MCF 10A (cell line): ENCODE measurements around the gene H2BK1. TPM values are rescaled to one million over a fixed set of nuclear protein-coding genes. Genes with fewer than 3 reads are reported as not detected.

Source experiments
- BruUV-seq: library from RNA; stranded (reverse); fragments of 400-500 nt; replicated peaks from 2 replicates; lab custom pipeline; 2021; lab: Mats Ljungman, UMichigan
- CTCF ChIA-PET: fragments of 300-600 bp; sonication (Branson Sonifier 250); formaldehyde crosslinking; extraction: SDS; loops from one replicate; lab custom pipeline; 2021; ENCODE audit warnings: antibody characterized with exemption, inconsistent platforms; lab: Yijun Ruan, JAX
- POLR2A ChIA-PET: fragments of 300-600, 350-650 bp; sonication (Branson Sonifier 250); formaldehyde crosslinking; extraction: SDS; loops from one replicate; lab custom pipeline; 2020; ENCODE audit warnings: antibody characterized with exemption, inconsistent platforms; lab: Yijun Ruan, JAX
- DNase-seq: peaks from one replicate; pipeline ENCODE4 v3.0.0-alpha.2; 2018; ENCODE audit not compliant: unreplicated experiment
- H3K27ac Mint-ChIP-seq: one replicate; pipeline ENCODE4 v1.8.0; 2022; ENCODE audit warnings: mild to moderate bottlenecking, low read depth, mixed read lengths; ENCODE audit not compliant: unreplicated experiment
- H3K27me3 Mint-ChIP-seq: one replicate; pipeline ENCODE4 v1.8.0; 2022; ENCODE audit warnings: mixed read lengths; ENCODE audit not compliant: insufficient read depth, unreplicated experiment
- H3K36me3 Mint-ChIP-seq: one replicate; pipeline ENCODE4 v1.8.0; 2022; ENCODE audit warnings: mild to moderate bottlenecking, moderate library complexity, mixed read lengths; ENCODE audit not compliant: insufficient read depth, unreplicated experiment
- H3K4me1 Mint-ChIP-seq: one replicate; pipeline ENCODE4 v1.8.0; 2022; ENCODE audit warnings: mixed read lengths; ENCODE audit not compliant: insufficient read depth, unreplicated experiment
- H3K4me3 Mint-ChIP-seq: one replicate; pipeline ENCODE4 v1.8.0; 2022; ENCODE audit warnings: mild to moderate bottlenecking, moderate library complexity, mixed read lengths; ENCODE audit not compliant: unreplicated experiment
- H3K9me3 Mint-ChIP-seq: one replicate; pipeline ENCODE4 v1.8.0; 2022; ENCODE audit warnings: mixed read lengths; ENCODE audit not compliant: unreplicated experiment
- intact Hi-C: fragments of 100-400 bp; cut with micrococcal nuclease; formaldehyde crosslinking; loops from 2 replicates; pipeline ENCODE4 v1.14.1; 2022
- total RNA-seq: library from RNA; stranded (reverse); gene quantifications from 2 replicates; pipeline ENCODE4 v1.2.3, GENCODE V29; 2022
- TF ChIP-seq, protein P1 (sequence below): fragments of 200-600 bp; IDR thresholded peaks from one replicate; pipeline ENCODE4 v1.8.0; 2022; ENCODE audit warnings: antibody characterized with exemption, mild to moderate bottlenecking; ENCODE audit not compliant: unreplicated experiment

H2BK1 gene
- total RNA-seq, 1 experiment from 2014 or later: not detected

DNA sequence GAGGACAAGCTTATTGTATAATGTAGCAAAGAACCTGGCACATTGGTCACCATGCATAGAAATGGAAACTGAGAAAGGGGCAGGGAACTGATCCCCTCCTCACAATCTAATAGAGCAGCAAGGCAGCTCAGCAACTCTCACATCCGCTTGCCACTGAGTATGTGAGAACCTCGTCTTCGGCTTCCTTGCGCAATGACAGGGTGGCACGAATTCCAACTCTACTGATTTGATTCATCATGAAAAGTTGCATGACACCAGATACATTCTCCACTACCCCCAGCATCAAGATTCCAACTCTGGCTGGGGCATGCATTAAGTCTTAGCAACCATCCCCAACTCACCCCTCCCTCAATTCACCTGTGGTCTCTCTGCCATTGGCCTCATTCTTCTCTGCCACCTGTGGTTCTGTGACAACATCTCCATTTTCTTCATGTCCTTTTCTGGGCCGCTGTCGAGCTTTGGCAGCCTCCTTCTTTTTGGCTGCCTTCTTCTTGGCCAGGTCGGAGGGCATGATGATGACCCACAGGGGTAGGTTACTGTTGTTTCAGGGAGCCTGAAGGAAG, 15.7 kb upstream of the H2BK1 start:
- ChIA-PET CTCF (interaction anchor here (0.6 to 1.3 kb wide), 4 partner anchors 18 to 134 kb away, joined by 3 to 4 read pairs (median 4); no protein-coding TSS in a partner anchor), POLR2A (interaction anchor here (0.7 to 2.5 kb wide), 10 partner anchors 11 to 142 kb away, joined by 3 to 19 read pairs (median 4); partner anchors contain the start of gene NUB1)
- peak; percentile 61 for DNase-seq
- Mint-ChIP-seq H3K9me3 (no peaks in the 10 kb centered on the region), H3K27me3 (no peaks in the 10 kb centered on the region), H3K36me3 (peaks cover 46% of the 10 kb centered on the region), H3K27ac (peak overlapping the region; percentile 99), H3K4me1 (peaks cover 16% of the 10 kb centered on the region), H3K4me3 (peak overlapping the region; percentile 99)
- TF ChIP-seq, protein P1, sequence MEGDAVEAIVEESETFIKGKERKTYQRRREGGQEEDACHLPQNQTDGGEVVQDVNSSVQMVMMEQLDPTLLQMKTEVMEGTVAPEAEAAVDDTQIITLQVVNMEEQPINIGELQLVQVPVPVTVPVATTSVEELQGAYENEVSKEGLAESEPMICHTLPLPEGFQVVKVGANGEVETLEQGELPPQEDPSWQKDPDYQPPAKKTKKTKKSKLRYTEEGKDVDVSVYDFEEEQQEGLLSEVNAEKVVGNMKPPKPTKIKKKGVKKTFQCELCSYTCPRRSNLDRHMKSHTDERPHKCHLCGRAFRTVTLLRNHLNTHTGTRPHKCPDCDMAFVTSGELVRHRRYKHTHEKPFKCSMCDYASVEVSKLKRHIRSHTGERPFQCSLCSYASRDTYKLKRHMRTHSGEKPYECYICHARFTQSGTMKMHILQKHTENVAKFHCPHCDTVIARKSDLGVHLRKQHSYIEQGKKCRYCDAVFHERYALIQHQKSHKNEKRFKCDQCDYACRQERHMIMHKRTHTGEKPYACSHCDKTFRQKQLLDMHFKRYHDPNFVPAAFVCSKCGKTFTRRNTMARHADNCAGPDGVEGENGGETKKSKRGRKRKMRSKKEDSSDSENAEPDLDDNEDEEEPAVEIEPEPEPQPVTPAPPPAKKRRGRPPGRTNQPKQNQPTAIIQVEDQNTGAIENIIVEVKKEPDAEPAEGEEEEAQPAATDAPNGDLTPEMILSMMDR: no peak
- intact Hi-C loops: no loop called here
- no TSS peak for BruUV-seq

DNA sequence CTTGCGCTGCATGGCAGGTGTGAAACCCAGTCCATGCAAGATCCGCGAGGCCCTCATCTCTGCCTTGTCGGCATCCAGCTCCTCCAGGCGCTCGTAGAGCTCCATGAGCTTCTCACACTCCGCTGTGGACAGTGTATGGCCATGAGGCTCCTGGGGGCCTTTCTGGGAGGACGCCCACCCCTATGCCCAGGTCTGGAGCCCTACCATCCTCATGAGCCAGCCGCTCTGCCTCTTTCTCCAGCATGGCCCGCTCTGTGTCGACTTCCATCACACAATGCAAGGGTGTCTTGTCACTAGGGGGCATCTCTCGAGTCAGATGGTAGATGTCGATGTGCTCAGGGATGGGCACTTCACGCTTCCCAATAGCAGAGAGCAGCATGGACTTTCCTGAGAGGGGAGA, 13.4 kb upstream of the H2BK1 start:
- Mint-ChIP-seq H3K4me3 (no peak overlapping the region), H3K27ac (no peak overlapping the region), H3K9me3 (no peaks in the 10 kb centered on the region), H3K4me1 (peaks cover 16% of the 10 kb centered on the region), H3K36me3 (peaks cover 63% of the 10 kb centered on the region), H3K27me3 (no peaks in the 10 kb centered on the region)
- no peak for DNase-seq
- TF ChIP-seq, protein P1: no peak
- intact Hi-C loops: no loop called here
- ChIA-PET POLR2A (no interaction called here), CTCF (no interaction called here)
- no TSS peak for BruUV-seq

DNA sequence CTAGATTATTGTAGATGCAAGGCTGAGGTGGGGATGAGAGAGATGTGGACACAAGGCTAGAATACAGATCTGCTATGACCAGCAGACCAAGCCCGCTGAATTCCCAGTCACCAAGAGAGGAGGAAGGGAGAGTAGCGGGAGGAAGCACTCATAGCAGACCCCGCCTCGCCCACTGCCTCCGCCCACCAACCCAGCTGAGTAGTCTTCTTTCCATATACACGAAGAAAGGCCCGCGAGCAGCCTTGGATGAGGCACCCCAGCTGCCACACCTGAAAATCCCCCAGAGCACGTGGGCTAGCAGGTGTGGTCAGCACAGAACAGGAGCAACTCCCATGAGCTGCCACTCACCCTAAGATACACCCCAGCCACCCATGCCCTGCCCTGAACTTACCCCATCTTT, 7.9 kb upstream of the H2BK1 start:
- Mint-ChIP-seq H3K27ac (no peak overlapping the region), H3K9me3 (no peaks in the 10 kb centered on the region), H3K4me3 (no peak overlapping the region), H3K4me1 (no peaks in the 10 kb centered on the region), H3K36me3 (peaks cover 93% of the 10 kb centered on the region), H3K27me3 (no peaks in the 10 kb centered on the region)
- no TSS peak for BruUV-seq
- TF ChIP-seq, protein P1: no peak
- no peak for DNase-seq
- intact Hi-C loops: no loop called here
- ChIA-PET CTCF (interaction anchor here (1.0 kb wide), 1 partner anchor 39 kb away, joined by 3 read pairs; no protein-coding TSS in a partner anchor), POLR2A (no interaction called here)

DNA sequence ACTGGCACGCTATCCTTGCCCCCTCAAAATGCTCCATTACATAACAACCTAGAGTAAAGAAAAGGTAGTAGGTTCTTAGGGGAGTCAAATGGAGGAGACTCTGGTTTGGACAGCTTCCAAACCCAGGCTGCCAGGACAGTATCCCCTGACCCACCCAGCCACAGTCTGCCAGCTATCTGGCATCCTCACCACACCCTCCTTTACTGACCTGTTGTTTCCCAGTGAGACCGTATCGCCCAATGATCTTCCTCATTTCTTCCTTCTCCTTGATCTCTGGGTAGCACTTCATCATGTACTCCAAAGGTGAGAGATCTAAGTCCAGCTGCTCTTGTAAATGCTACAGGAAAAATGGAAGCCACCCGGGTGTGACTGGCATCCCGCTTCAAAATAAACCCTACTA, 5.1 kb upstream of the H2BK1 start:
- CTCF ChIA-PET: no interaction called here

More for the DNA sequence above, 5.1 kb upstream of the H2BK1 start:
- no peaks in the 10 kb centered on the region for H3K27me3 Mint-ChIP-seq
- BruUV-seq: no TSS peak
- H3K9me3 Mint-ChIP-seq: no peaks in the 10 kb centered on the region
- TF ChIP-seq, protein P1: no peak
- DNase-seq: no peak
- peaks cover 80% of the 10 kb centered on the region for H3K36me3 Mint-ChIP-seq
- H3K4me1 Mint-ChIP-seq: no peaks in the 10 kb centered on the region
- H3K4me3 Mint-ChIP-seq: no peak overlapping the region
- POLR2A ChIA-PET: interaction anchor here (1.2 kb wide), 1 partner anchor 11 kb away, joined by 4 read pairs; the partner anchor contains the start of gene ABCF2
- intact Hi-C loops: no loop called here
- no peak overlapping the region for H3K27ac Mint-ChIP-seq
